Mesodermal cell (in vitro differentiated cells): ENCODE results near the gene KIF25.

ENCODE experiments used
- H3K27ac ChIP-seq: 2 replicates; pipeline ENCODE4 v1.7.0; 2013; ENCODE audit warnings: mild to moderate bottlenecking, low read depth, low read length, moderate library complexity; ENCODE audit not compliant: severe bottlenecking
- H3K36me3 ChIP-seq: 2 replicates; pipeline ENCODE4 v1.7.1; 2013; ENCODE audit warnings: mild to moderate bottlenecking, low read length, moderate library complexity; ENCODE audit not compliant: control insufficient read depth, insufficient read depth
- H3K4me1 ChIP-seq: one replicate; pipeline ENCODE4 v1.7.1; 2013; ENCODE audit warnings: mild to moderate bottlenecking, low read length; ENCODE audit not compliant: insufficient read depth, control insufficient read depth, poor library complexity, severe bottlenecking
- H3K4me3 ChIP-seq: 2 replicates; pipeline ENCODE4 v1.7.0; 2013; ENCODE audit warnings: low read length, control low read depth, mild to moderate bottlenecking; ENCODE audit not compliant: insufficient read depth, poor library complexity, severe bottlenecking; ENCODE audit errors: extremely low read depth
- H3K9me3 ChIP-seq: 2 replicates; pipeline ENCODE4 v1.7.1; 2013; ENCODE audit warnings: mild to moderate bottlenecking, low read length, moderate library complexity; ENCODE audit not compliant: control insufficient read depth
- WGBS, 2 experiments: methylation state at CpG; one replicate each; pipeline ENCODE4 v1.1.5; 2013; ENCODE audit warnings: missing lambda C conversion rate in 2 of 2; ENCODE audit not compliant: insufficient coverage in 2 of 2; 5-methylcytosine and 5-hydroxymethylcytosine counted together

Gene KIF25

GRCh38 chr6:168091381-168092264 lies 94.2 kb downstream of the KIF25 start:
- no peak overlapping the region for H3K27ac ChIP-seq
- H3K36me3 ChIP-seq = no peaks in the 10 kb centered on the region
- 91 to 96% methylated on average over 23 to 28 of the region's 28 CpGs for WGBS, 2 experiments
- no peaks in the 10 kb centered on the region for H3K9me3 ChIP-seq
- no peak overlapping the region for H3K4me3 ChIP-seq
- H3K4me1 ChIP-seq = peaks cover 15% of the 10 kb centered on the region

DNA sequence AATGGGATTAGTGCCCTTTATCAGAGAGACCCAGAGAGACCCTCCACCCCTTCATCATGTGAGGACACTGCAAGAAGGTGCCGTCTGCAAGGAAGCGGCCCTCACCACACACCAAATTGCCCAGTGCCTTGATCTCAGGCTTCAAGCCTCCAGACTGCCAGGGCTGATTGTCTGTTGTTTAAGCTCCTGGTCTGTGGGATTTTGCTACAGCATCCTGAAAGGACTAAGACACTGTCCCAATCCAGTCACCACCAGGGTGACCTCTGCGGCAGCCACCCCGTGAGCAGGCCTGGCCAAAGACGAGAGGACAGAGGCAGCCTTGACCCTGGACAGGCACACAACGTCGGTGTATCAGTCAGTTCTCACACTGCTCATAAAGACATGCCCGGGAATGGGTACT lies 95.1 kb downstream of the KIF25 start:
- WGBS, 2 experiments = 77 to 83% methylated on average over 6 to 7 of the region's 8 CpGs
- Histone ChIP-seq H3K36me3 (no peaks in the 10 kb centered on the region), H3K9me3 (no peaks in the 10 kb centered on the region), H3K4me3 (no peak overlapping the region), H3K27ac (no peak overlapping the region), H3K4me1 (peaks cover 14% of the 10 kb centered on the region)

- 86 to 99% methylated on average over 9 to 10 of the region's 12 CpGs for WGBS, 2 experiments
- Histone ChIP-seq H3K27ac (no peak overlapping the region), H3K4me3 (no peak overlapping the region), H3K4me1 (peaks cover 11% of the 10 kb centered on the region), H3K9me3 (no peaks in the 10 kb centered on the region), H3K36me3 (no peaks in the 10 kb centered on the region)
Measured at GRCh38 chr6:168093071-168093505, 95.6 kb downstream of the KIF25 start.

DNA sequence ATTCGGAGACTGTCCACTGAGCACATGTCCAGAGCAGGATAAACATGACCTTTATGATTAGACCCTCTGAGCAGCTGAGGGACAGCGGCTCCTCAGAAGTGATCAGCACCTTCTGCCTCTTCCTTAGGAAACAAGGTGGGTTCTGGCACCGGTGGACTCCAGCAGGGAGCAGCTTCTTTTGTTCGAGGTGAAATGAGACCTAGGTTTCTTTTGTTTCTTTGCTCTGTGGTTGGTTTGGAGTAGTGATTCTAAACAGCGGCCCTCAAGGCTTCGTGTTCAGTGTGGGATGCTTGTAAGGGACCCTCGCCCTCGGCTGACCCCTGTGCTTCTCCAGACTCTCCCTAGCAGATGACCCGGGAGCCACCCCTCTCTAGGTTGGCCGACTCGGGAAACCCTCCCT lies 96.2 kb downstream of the KIF25 start:
- no peaks in the 10 kb centered on the region for H3K36me3 ChIP-seq
- WGBS, 2 experiments = 88 to 92% methylated on average over 7 to 9 of the region's 11 CpGs
- H3K27ac ChIP-seq = no peak overlapping the region
- peaks cover 8% of the 10 kb centered on the region for H3K4me1 ChIP-seq
- H3K4me3 ChIP-seq = no peak overlapping the region
- no peaks in the 10 kb centered on the region for H3K9me3 ChIP-seq
